VCaP (cell line): ENCODE data around the gene RAB11FIP5.

Source experiments
- H3K27ac ChIP-seq: fragments of 450-650 bp; 2 replicates; pipeline ENCODE4 v1.5.1; 2017
- CTCF ChIP-seq: fragments of 450-650 bp; conservative IDR thresholded peaks from 2 replicates; pipeline ENCODE4 v1.5.1; 2017; ENCODE audit warnings: mild to moderate bottlenecking, moderate library complexity

RAB11FIP5 gene

GRCh38 chr2:73114273-73114867 lies 1.6 kb upstream of the RAB11FIP5 start:
- H3K27ac ChIP-seq = no peak overlapping the region
- no peak for TF ChIP-seq CTCF

- H3K27ac ChIP-seq = peak overlapping the region; percentile 85
- TF ChIP-seq CTCF = no peak
Measured at GRCh38 chr2:73112026-73112912, 479 bp downstream of the RAB11FIP5 start.

- TF ChIP-seq CTCF = no peak
- H3K27ac ChIP-seq = peak overlapping the region; percentile 85; the same call in 1 of the 2 replicates
Measured at GRCh38 chr2:73111073-73112025, 1.4 kb downstream of the RAB11FIP5 start.

- no peak overlapping the region for H3K27ac ChIP-seq
- no peak for TF ChIP-seq CTCF
Measured at GRCh38 chr2:73110168-73111072, 2.3 kb downstream of the RAB11FIP5 start.

GRCh38 chr2:73109431-73110167 lies 3.1 kb downstream of the RAB11FIP5 start:
- TF ChIP-seq CTCF = no peak
- H3K27ac ChIP-seq = no peak overlapping the region

GRCh38 chr2:73107211-73107926 lies 5.4 kb downstream of the RAB11FIP5 start:
- TF ChIP-seq CTCF = no peak
- no peak overlapping the region for H3K27ac ChIP-seq
